T-helper 2 cell treated with Interferon-gamma antibody and Interleukin-4, amounts not matched to agents 5 μg/mL and 100 μg/mL, for 36 hours (primary cell): ENCODE results near the gene ZNHIT1.
"Not testable (repeated sequence)": the region's sequence is repeated elsewhere in the genome, so short reads cannot be mapped to it uniquely, and the experiment has no call there.

Experiments used
- DNase-seq: peaks from one replicate; pipeline ENCODE4 v3.0.0; 2021; ENCODE audit warnings: low spot score
- H3K27ac Mint-ChIP-seq: one replicate; pipeline ENCODE4 v1.8.0; 2021; ENCODE audit warnings: mild to moderate bottlenecking, mixed read lengths
- H3K27me3 Mint-ChIP-seq: one replicate; pipeline ENCODE4 v1.8.0; 2021; ENCODE audit warnings: low read depth, mixed read lengths
- H3K36me3 Mint-ChIP-seq: one replicate; pipeline ENCODE4 v1.8.0; 2021; ENCODE audit warnings: low read depth, mixed read lengths
- H3K4me1 Mint-ChIP-seq: one replicate; pipeline ENCODE4 v1.8.0; 2021; ENCODE audit warnings: low read depth, mixed read lengths
- H3K4me3 Mint-ChIP-seq: one replicate; pipeline ENCODE4 v1.8.0; 2022; ENCODE audit warnings: mild to moderate bottlenecking, moderate library complexity, mixed read lengths
- H3K9me3 Mint-ChIP-seq: one replicate; pipeline ENCODE4 v1.8.0; 2021; ENCODE audit warnings: mixed read lengths

Gene ZNHIT1

DNA sequence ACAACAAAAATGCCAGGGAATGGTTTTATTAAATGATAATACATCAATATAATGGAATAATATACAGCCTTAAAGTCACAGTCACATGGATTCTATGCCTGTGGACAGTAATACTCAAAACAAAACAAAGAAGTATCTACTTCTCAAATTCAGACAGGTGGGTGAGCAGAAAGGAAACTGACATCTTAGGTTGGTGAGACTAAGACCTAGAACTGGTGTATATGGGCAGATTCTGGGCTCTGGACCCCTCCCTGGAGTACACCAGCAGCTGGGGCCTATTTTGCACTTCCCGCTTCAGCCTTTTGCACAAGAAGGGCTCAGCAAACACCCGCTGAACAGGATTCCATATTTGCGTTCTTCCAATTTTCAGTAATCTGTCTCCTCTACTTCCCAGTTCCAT is 32.4 kb downstream of the ZNHIT1 start:
- Mint-ChIP-seq H3K27ac (no peak overlapping the region), H3K4me1 (peaks cover 28% of the 10 kb centered on the region), H3K9me3 (no peaks in the 10 kb centered on the region), H3K4me3 (peak overlapping the region; percentile 97), H3K36me3 (peaks cover 26% of the 10 kb centered on the region), H3K27me3 (no peaks in the 10 kb centered on the region)
- DNase-seq = no peak

DNA sequence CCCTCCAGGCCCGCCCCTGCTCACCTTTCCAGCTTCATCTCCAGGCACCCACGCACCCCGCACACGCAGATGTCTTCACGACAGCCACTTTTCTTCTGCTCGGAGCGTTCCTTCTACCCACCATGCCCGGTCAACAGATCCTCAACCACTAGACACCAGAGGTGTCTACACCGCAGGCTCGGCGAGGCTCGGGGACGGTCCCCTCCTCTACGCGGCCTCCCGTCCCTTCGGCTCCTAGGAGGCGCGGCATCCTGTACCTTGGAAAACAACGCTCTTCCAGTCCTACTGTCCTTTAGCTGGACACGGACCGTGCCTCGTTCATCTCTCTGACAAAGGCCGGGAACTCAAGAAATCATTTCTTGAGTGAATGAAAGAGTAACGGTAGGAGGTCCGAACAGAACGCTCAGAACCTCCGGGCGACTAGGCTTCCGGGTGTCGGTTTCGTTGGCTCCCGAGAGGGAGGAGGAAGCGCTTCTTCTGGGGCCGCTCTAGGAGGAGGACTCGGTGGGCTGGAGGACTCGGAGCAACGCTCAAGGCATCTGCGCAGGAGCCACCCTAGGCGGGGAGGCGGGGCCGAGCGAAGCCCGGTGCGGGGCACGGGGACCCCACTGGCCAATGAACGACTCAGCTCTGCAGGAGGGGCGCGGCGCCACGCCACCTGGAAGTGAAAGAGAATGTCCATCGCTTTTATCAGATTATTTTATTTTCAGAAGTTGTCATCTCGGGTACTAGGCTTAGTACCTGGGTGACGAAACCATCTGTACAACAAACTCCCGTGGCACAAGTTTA is 34.1 kb downstream of the ZNHIT1 start:
- Mint-ChIP-seq H3K4me1 (peaks cover 21% of the 10 kb centered on the region), H3K27ac (peak overlapping the region; percentile 96), H3K4me3 (peak overlapping the region; percentile 97), H3K36me3 (peaks cover 22% of the 10 kb centered on the region), H3K27me3 (peaks cover 3% of the 10 kb centered on the region), H3K9me3 (no peaks in the 10 kb centered on the region)
- peak; percentile 98 for DNase-seq

DNA sequence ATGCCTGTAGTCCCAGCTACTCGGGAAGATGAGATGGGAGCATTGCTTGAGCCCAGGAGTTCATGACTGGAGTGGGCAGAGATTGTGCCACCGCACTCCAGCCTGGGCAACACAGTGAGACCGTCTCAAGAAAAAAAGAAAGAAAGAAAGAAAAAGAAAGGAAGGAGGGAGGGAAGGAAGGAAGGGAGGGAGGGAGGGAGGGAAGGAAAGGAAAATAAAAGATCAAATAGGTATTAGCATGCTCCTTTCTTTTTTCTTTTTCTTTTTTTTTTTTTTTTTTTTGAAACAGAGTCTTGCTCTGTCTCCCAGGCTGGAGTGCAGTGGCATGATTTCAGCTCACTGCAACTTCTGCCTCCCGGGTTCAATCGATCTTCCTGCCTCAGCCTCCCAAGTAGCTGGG is 35.2 kb downstream of the ZNHIT1 start:
- not testable (repeated sequence) for H3K27ac Mint-ChIP-seq, H3K9me3 Mint-ChIP-seq, H3K27me3 Mint-ChIP-seq, DNase-seq
- Mint-ChIP-seq H3K36me3 (peaks cover 16% of the 10 kb centered on the region), H3K4me3 (peak overlapping the region; percentile 52), H3K4me1 (peaks cover 17% of the 10 kb centered on the region)

DNA sequence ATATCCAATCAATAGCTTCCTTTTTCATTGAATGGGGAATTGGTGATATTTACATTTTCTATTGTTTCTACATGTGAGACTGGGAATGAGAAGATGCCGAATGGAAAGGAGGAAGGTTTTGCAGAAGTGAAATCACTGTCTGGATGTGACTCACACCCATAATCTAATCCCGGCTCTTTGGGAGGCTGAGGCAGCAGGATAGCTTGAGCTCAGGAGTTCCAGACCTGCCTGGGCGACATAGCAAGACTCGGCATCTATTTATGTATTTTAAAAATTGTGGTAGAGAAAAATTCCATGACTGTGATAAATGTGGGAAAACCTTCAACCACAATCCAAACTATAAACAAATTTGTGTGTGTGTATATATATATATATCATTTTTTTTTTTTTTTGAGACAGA is 37.8 kb downstream of the ZNHIT1 start:
- Mint-ChIP-seq H3K27ac (no peak overlapping the region), H3K9me3 (no peaks in the 10 kb centered on the region), H3K27me3 (peaks cover 3% of the 10 kb centered on the region), H3K36me3 (peaks cover 8% of the 10 kb centered on the region), H3K4me3 (no peak overlapping the region), H3K4me1 (peaks cover 10% of the 10 kb centered on the region)
- DNase-seq = no peak

DNA sequence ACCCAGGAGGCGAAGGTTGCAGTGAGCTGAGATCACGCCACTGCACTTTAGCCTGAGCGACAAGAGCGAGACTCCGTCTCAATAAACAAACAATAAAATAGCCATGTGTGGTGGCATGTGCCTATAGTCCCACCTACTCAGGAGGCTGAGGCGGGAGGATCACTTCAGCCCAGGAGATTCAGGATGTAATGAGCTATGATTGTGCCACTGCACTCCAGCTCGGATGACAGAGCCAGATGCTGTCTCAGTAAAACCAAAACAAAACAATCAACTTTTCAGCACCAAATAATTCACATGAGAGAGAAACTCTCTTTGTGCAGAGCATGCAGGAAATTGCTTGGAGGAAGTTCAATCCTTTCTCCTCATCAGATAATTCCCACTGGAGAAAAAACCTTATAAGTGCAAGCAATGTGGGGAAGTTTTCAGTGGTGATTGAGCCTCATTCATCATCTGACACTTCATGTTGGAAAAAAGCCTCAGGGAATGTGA is 40.3 kb downstream of the ZNHIT1 start:
- Mint-ChIP-seq H3K27ac (no peak overlapping the region), H3K9me3 (no peaks in the 10 kb centered on the region), H3K36me3 (no peaks in the 10 kb centered on the region), H3K4me1 (no peaks in the 10 kb centered on the region), H3K27me3 (peaks cover 3% of the 10 kb centered on the region), H3K4me3 (no peak overlapping the region)
- no peak for DNase-seq

DNA sequence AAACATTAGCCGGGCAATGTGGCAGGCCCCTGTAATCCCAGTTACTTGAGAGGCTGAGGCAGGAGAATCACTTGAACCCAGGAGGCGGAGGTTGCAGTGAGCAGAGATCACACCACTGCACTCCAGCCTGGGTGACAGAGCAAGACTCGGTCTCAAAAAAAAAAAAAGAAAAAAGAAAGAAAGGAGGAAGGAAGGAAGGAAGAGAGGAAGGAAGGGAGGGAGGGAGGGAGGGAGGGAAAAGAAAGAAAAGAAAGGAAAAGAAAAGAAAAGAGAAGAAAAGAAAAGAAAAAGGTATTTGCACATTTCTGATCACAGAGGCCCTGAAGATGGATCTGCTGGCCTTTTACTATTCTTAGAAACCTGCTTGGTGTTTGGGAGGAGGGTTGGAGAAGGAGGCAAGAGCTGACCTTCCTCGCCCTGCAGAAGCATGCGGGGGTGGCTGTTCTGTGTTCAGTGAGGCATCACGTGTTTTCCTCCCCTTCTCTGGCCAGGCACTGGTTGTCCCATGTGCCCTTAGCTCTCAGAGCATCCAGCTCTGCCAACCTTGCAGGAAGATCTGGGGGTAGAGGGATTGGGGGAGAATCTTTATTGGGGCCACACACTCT is 46.2 kb downstream of the ZNHIT1 start:
- H3K36me3 Mint-ChIP-seq, H3K9me3 Mint-ChIP-seq, H3K4me1 Mint-ChIP-seq, H3K4me3 Mint-ChIP-seq, H3K27me3 Mint-ChIP-seq, H3K27ac Mint-ChIP-seq, DNase-seq: not testable (repeated sequence)

DNA sequence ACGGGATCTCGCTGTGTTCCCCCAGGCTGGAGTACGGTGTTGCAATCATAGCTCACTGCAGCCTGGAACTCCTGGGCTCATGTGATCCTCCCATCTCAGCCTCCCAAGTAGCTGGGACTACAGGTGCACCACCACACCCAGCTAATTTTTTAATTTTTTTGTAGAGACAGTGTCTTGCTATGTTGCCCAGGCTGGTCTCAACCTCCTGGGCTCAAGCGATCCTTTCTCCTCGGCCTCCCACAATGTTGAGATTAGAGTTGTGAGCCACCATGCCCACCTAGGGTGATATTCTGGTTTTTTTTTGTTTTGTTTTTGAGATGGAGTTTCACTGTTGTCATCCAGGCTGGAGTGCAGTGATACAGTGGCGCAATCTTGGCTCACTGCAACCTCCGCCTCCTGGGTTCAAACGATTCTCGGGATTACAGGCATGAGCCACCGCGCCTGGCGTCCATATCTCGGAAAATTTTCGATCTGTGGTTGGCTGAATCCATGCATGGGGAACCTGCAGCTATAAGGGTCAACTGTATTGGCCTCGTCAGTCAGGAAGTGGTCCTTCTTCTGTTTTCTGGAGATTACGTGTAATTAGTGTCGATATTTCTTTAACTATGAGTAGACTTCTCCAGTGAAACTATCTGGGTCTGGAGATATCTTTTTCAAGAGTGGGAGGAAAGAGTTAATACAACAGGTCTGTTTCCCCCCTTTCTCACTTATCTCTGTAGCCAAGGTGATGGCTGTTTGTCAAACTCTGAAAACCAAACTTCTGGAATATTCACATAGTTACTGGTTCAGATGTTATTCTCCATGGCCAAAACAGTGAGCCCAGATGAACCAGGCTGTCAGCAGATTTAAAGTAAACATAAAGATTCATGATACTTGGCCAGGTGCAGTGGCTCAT is 47.9 kb downstream of the ZNHIT1 start:
- H3K4me1 Mint-ChIP-seq = no peaks in the 10 kb centered on the region
- H3K27ac Mint-ChIP-seq = no peak overlapping the region
- H3K27me3 Mint-ChIP-seq = no peaks in the 10 kb centered on the region
- DNase-seq = no peak
- H3K4me3 Mint-ChIP-seq = no peak overlapping the region
- no peaks in the 10 kb centered on the region for H3K9me3 Mint-ChIP-seq
- H3K36me3 Mint-ChIP-seq = no peaks in the 10 kb centered on the region

DNA sequence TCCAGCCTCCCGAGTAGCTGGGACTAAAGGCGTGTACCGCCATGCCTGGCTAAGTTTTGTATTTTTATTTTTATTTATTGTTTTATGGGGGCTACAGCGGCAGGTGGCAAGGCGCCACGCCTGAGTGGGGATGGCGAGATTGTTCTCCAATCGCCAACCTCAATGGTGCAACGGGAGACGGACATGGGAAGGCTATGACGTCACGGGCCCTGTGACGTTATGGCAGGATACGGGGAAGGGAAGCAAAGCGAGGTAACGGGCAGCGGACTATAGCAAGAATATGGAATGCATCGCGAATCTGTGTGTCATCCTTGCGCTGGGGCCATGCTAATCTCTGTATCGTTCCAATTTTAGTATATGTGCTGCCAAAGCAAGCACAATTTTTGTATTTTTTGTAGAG is 51.7 kb downstream of the ZNHIT1 start:
- Mint-ChIP-seq H3K36me3 (no peaks in the 10 kb centered on the region), H3K27me3 (no peaks in the 10 kb centered on the region), H3K9me3 (no peaks in the 10 kb centered on the region), H3K4me1 (no peaks in the 10 kb centered on the region), H3K27ac (no peak overlapping the region), H3K4me3 (no peak overlapping the region)
- no peak for DNase-seq

DNA sequence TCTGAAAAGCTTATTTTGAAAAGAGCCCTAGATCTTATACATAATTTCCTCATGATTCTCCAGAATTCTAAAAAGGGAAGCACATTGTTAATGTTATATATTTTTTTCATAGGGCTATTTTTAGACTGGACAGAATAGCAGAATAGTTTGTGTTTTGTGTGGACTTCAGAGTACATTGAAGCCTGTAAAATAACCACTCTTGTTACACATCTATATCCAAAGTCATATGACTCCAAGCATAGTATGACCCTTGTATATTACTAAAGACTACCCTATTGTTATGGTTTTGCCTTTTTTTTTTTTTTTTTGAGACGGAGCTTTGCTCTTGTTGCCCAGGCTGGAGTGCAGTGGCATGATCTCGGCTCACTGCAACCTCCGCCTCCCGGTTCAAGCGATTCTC is 53.1 kb downstream of the ZNHIT1 start:
- H3K4me1 Mint-ChIP-seq = no peaks in the 10 kb centered on the region
- no peaks in the 10 kb centered on the region for H3K9me3 Mint-ChIP-seq
- no peaks in the 10 kb centered on the region for H3K36me3 Mint-ChIP-seq
- H3K4me3 Mint-ChIP-seq = no peak overlapping the region
- DNase-seq = no peak
- H3K27me3 Mint-ChIP-seq = no peaks in the 10 kb centered on the region
- no peak overlapping the region for H3K27ac Mint-ChIP-seq

DNA sequence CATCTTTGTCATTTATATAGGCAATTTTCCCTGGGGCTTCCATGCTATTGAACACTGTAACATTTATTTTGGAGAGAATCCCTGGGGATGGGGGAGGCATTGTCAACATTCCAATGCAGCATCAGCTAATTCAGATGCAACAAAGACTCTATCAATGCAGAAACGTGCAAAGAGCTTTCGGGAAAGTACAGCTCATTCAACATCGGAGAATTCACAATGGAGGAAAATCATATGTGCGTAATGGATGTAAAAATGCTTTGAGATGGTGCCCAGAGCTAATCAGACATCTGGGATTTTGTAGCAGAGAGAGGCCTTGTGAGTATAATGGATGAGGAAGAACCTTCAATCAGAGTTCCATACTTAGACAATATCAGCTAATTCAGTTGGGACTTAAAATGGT is 55.2 kb downstream of the ZNHIT1 start:
- H3K27ac Mint-ChIP-seq = no peak overlapping the region
- H3K9me3 Mint-ChIP-seq = no peaks in the 10 kb centered on the region
- no peaks in the 10 kb centered on the region for H3K36me3 Mint-ChIP-seq
- no peaks in the 10 kb centered on the region for H3K27me3 Mint-ChIP-seq
- H3K4me1 Mint-ChIP-seq = no peaks in the 10 kb centered on the region
- DNase-seq = no peak
- no peak overlapping the region for H3K4me3 Mint-ChIP-seq
